ENCODE results near the gene RASAL2.

GRCh38 chr1:178263341-178263740 is 169.4 kb downstream of the RASAL2 start:
- TF ChIP-seq CTCF (IDR thresholded peaks at IDR 0.05), result no peak
- TF ChIP-seq POLR2A (IDR thresholded peaks at IDR 0.05), result no peak

Measured in thyroid gland (tissue), 4 donors.